ENCODE measurements around the gene MAPK1IP1L. TPM values are rescaled to one million over a fixed set of nuclear protein-coding genes. Genes with fewer than 3 reads are reported as not detected.

The MAPK1IP1L gene
- total and polyA plus RNA-seq, 2 of the 4 experiments (the other 2 are of a cell fraction) = 44.8 to 168 TPM

DNA sequence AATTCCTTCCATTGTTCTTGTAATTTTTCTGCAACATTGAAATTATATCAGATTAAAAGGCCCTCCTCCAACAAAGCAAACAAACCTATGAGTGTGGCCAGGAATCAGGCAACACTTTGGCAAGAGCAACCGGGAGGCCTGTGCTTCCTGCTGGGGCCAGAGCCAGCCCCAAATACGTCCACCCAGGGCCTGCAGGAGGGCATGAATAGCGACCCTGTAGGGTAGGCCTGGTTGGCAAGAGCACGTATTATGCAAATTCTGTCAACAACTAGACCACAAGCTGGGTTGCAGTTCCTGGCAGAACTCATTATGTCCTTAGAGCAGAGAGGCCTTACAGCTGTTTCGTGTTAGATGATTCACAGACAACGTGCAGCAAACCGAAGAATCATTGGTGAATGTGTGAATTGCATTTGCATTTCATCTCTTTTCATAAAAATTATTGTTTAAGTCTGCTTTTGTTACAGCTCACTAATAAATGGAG lies 50.7 kb downstream of the MAPK1IP1L start:
- intact Hi-C loops (cut with micrococcal nuclease) = loop anchor here (2.0 to 5.0 kb wide), 3 partner anchors 21 to 50 kb away; no protein-coding TSS in a partner anchor
- Histone ChIP-seq H3K14ac (replicated peaks; ENCODE audit: low read depth, low read length) (0 out of 2 replicates have a peak overlapping the region, but pooled peaks have one; percentile 2), H2BK120ac (ENCODE audit: low read depth, low read length) (peak overlapping the region; percentile 99), H2AK9ac (replicated peaks; ENCODE audit: low read depth, low read length, poor library complexity) (peak overlapping the region; percentile 83), H2BK20ac (ENCODE audit: low read depth, low read length) (peak overlapping the region; percentile 99; the same call in 1 of the 2 replicates), H4K91ac (ENCODE audit: insufficient read depth, low read depth, low read length) (peak overlapping the region; percentile 3; the same call in 1 of the 2 replicates), H3K4me3 (ENCODE audit: insufficient read depth, low read depth, low read length) (no peak overlapping the region), H4K20me1 (ENCODE audit: insufficient read depth, low read length) (no peaks in the 10 kb centered on the region), H3K23ac (ENCODE audit: low read depth, low read length) (0 out of 2 replicates have a peak overlapping the region, but pooled peaks have one; percentile 15), H3K4me1 (ENCODE audit: control insufficient read depth, insufficient read depth, low read length) (peaks cover 17% of the 10 kb centered on the region), H2BK5ac (ENCODE audit: low read depth, low read length, poor library complexity, severe bottlenecking) (peak overlapping the region; percentile 97), H3K27ac (ENCODE audit: insufficient read depth, low read length) (peak overlapping the region; percentile 96), H3K36me3 (ENCODE audit: control insufficient read depth, insufficient read depth, low read length) (no peaks in the 10 kb centered on the region), H3K9me1 (ENCODE audit: insufficient read depth, low read length) (peaks cover 18% of the 10 kb centered on the region), H3K9ac (ENCODE audit: low read depth, low read length) (no peak overlapping the region), H2BK15ac (ENCODE audit: low read depth, low read length) (peak overlapping the region; percentile 1; the same call in 2 of the 3 replicates), H2AK5ac (ENCODE audit: low read depth, low read length) (no peak overlapping the region), H4K5ac (ENCODE audit: low read depth, low read length) (no peak overlapping the region), H3K9me3 (ENCODE audit: control insufficient read depth, insufficient read depth, low read length) (peaks cover 7% of the 10 kb centered on the region), H3K4ac (ENCODE audit: low read depth, low read length) (peak overlapping the region; percentile 93), H3K79me1 (ENCODE audit: low read depth in 1 of 2, low read length in 2 of 2) (peaks cover 2 to 17% of the 10 kb centered on the region in 2 experiments; a peak in 3 of 4 replicates), H3K18ac (ENCODE audit: low read depth, low read length) (no peak overlapping the region; the same call in 1 of the 2 replicates), H3K56ac (ENCODE audit: extremely low read depth, insufficient read depth, low read length) (peak overlapping the region; percentile 2; the same call in 1 of the 2 replicates), H3K27me3 (ENCODE audit: control insufficient read depth, insufficient read depth, low read length) (no peaks in the 10 kb centered on the region), H4K8ac (ENCODE audit: low read depth in 2 of 2, low read length in 2 of 2) (peak overlapping the region; percentile 45 to 90; a peak in 3 of 4 replicates), H2AFZ (replicated peaks; ENCODE audit: low read length, poor library complexity) (peak overlapping the region; percentile 84), H3K4me2 (ENCODE audit: low read depth, low read length) (no peak overlapping the region)
- WGBS, 2 experiments (ENCODE audit: extremely low coverage in 2 of 2, insufficient read length in 1 of 2) = no CpG with 5 or more reads among the region's 7 CpGs
- DNase-seq = peak; percentile 96
- dilution Hi-C loops (cut with HindIII; ENCODE audit: low sequenced_read_pairs, unreplicated experiment) = no loop called here
- peak; percentile 77 for ATAC-seq (ENCODE audit: low read depth)
- CTCF ChIA-PET = interaction anchor here (1.0 to 1.6 kb wide), 3 partner anchors 8 to 51 kb away, joined by 3 to 9 read pairs (median 4); partner anchors contain the start of gene MAPK1IP1L
- in situ Hi-C loops (cut with MboI; ENCODE audit: low sequenced_read_pairs) = no loop called here
- POLR2A ChIA-PET (ENCODE audit: unreplicated experiment) = no interaction called here
- no TSS peak for BruUV-seq (replicated peaks)
- TF ChIP-seq MAZ (IDR thresholded peaks at IDR 0.05; ENCODE audit: borderline replicate concordance, low read depth, low read length) = peak; percentile 24; the same call in 1 of the 2 replicates
- TF ChIP-seq USF2 (IDR thresholded peaks at IDR 0.05; ENCODE audit: low read depth, low read length) = no peak
- TF ChIP-seq, protein P1, sequence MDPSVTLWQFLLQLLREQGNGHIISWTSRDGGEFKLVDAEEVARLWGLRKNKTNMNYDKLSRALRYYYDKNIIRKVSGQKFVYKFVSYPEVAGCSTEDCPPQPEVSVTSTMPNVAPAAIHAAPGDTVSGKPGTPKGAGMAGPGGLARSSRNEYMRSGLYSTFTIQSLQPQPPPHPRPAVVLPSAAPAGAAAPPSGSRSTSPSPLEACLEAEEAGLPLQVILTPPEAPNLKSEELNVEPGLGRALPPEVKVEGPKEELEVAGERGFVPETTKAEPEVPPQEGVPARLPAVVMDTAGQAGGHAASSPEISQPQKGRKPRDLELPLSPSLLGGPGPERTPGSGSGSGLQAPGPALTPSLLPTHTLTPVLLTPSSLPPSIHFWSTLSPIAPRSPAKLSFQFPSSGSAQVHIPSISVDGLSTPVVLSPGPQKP (IDR thresholded peaks at IDR 0.05; ENCODE audit: borderline replicate concordance, low read depth, low read length) = no peak
- TF ChIP-seq CEBPB (IDR thresholded peaks at IDR 0.05; ENCODE audit: low read depth, low read length) = peak; percentile 74
- TF ChIP-seq MXI1 (IDR thresholded peaks at IDR 0.05; ENCODE audit: borderline replicate concordance, low read depth, low read length) = no peak
- peak; percentile 27 for TF ChIP-seq RCOR1 (IDR thresholded peaks at IDR 0.05; ENCODE audit: insufficient replicate concordance, low read length)
- peak; percentile 59; the same call in 1 of the 2 replicates for TF ChIP-seq FOS (IDR thresholded peaks at IDR 0.05; ENCODE audit: low read depth, low read length)
- no peak for TF ChIP-seq NFE2L2 (IDR thresholded peaks at IDR 0.05; ENCODE audit: low read depth, low read length)
- TF ChIP-seq SMC3 (IDR thresholded peaks at IDR 0.05; ENCODE audit: low read depth, low read length) = no peak
- TF ChIP-seq, protein P2, sequence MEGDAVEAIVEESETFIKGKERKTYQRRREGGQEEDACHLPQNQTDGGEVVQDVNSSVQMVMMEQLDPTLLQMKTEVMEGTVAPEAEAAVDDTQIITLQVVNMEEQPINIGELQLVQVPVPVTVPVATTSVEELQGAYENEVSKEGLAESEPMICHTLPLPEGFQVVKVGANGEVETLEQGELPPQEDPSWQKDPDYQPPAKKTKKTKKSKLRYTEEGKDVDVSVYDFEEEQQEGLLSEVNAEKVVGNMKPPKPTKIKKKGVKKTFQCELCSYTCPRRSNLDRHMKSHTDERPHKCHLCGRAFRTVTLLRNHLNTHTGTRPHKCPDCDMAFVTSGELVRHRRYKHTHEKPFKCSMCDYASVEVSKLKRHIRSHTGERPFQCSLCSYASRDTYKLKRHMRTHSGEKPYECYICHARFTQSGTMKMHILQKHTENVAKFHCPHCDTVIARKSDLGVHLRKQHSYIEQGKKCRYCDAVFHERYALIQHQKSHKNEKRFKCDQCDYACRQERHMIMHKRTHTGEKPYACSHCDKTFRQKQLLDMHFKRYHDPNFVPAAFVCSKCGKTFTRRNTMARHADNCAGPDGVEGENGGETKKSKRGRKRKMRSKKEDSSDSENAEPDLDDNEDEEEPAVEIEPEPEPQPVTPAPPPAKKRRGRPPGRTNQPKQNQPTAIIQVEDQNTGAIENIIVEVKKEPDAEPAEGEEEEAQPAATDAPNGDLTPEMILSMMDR (conservative IDR thresholded peaks at IDR 0.05; ENCODE audit: low read depth, low read length) = no peak
- no peak for TF ChIP-seq MAFK (IDR thresholded peaks at IDR 0.05; ENCODE audit: low read depth, low read length)
- no peak for TF ChIP-seq RAD21 (IDR thresholded peaks at IDR 0.05; ENCODE audit: low read length)
- peak; percentile 73 for TF ChIP-seq BHLHE40 (IDR thresholded peaks at IDR 0.05; ENCODE audit: low read depth, low read length)
- TF ChIP-seq POLR2A (IDR thresholded peaks at IDR 0.05; ENCODE audit: low read depth, low read length) = 0 out of 2 replicates have a peak, but pooled peaks have one; percentile 36
- TF ChIP-seq RFX5 (IDR thresholded peaks at IDR 0.05; ENCODE audit: low read depth, low read length) = no peak

Data from IMR-90 (cell line).